ENCODE measurements around the gene SPAG9. TPM values are rescaled to one million over a fixed set of nuclear protein-coding genes. Genes with fewer than 3 reads are reported as not detected.

The SPAG9 gene
- total and polyA plus RNA-seq, 7 donors, result 21.6 to 79.9 (median 74.3) TPM

- Histone ChIP-seq H3K9me3 (no peaks in the 10 kb centered on the region), H3K36me3 (no peaks in the 10 kb centered on the region), H3K4me1 (peaks cover 0 to 51% (median 41%) of the 10 kb centered on the region in 4 donors), H3K4me3 (peak overlapping the region in 1 of 4 donors; percentile 14), H3K27me3 (no peaks in the 10 kb centered on the region), H3K27ac (peak overlapping the region; percentile 82 to 92 (median 84))
- WGBS, 2 donors, result 6 to 23% methylated on average over 26 of the region's 26 CpGs
- TF ChIP-seq POLR2A (IDR thresholded peaks at IDR 0.05) (peak in 1 of 2 donors; percentile 31), POLR2AphosphoS5 (IDR thresholded peaks at IDR 0.05) (peak in 3 of 4 donors; percentile 12 to 60 (median 18)), EP300 (IDR thresholded peaks at IDR 0.05) (peak in 2 of 4 donors; percentile 60 to 85)
- TF ChIP-seq, protein P1, sequence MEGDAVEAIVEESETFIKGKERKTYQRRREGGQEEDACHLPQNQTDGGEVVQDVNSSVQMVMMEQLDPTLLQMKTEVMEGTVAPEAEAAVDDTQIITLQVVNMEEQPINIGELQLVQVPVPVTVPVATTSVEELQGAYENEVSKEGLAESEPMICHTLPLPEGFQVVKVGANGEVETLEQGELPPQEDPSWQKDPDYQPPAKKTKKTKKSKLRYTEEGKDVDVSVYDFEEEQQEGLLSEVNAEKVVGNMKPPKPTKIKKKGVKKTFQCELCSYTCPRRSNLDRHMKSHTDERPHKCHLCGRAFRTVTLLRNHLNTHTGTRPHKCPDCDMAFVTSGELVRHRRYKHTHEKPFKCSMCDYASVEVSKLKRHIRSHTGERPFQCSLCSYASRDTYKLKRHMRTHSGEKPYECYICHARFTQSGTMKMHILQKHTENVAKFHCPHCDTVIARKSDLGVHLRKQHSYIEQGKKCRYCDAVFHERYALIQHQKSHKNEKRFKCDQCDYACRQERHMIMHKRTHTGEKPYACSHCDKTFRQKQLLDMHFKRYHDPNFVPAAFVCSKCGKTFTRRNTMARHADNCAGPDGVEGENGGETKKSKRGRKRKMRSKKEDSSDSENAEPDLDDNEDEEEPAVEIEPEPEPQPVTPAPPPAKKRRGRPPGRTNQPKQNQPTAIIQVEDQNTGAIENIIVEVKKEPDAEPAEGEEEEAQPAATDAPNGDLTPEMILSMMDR (IDR thresholded peaks at IDR 0.05), result peak; percentile 76 to 95 (median 94)
- intact Hi-C loops (cut with DNase I), result loop anchor here (1.0 to 10.0 kb wide), 4 partner anchors 85 to 405 kb away; partner anchors contain the start of gene SPATA20
- peak; percentile 91 for DNase-seq
These were observed 170.4 kb downstream of the SPAG9 start for GRCh38 chr17:50949989-50950877.

- Histone ChIP-seq H3K9me3 (no peaks in the 10 kb centered on the region), H3K27ac (peak overlapping the region; percentile 82 to 92 (median 84)), H3K27me3 (no peaks in the 10 kb centered on the region), H3K4me1 (peaks cover 0 to 51% (median 43%) of the 10 kb centered on the region in 4 donors), H3K36me3 (no peaks in the 10 kb centered on the region), H3K4me3 (no peak overlapping the region)
- DNase-seq, result peak; percentile 71
- intact Hi-C loops (cut with DNase I), result loop anchor here (2.0 kb wide), 1 partner anchor 85 kb away; no protein-coding TSS in a partner anchor
- 64 to 80% methylated on average over 21 of the region's 21 CpGs for WGBS, 2 donors
- TF ChIP-seq, protein P1 (IDR thresholded peaks at IDR 0.05), result no peak
- TF ChIP-seq POLR2AphosphoS5 (IDR thresholded peaks at IDR 0.05), result no peak
- TF ChIP-seq EP300 (IDR thresholded peaks at IDR 0.05), result no peak
- TF ChIP-seq POLR2A (IDR thresholded peaks at IDR 0.05), result no peak
These were observed 171.3 kb downstream of the SPAG9 start for GRCh38 chr17:50949128-50949988.

- Histone ChIP-seq H3K4me1 (peaks cover 0 to 51% (median 48%) of the 10 kb centered on the region in 4 donors), H3K4me3 (no peak overlapping the region), H3K9me3 (no peaks in the 10 kb centered on the region), H3K27ac (peak overlapping the region; percentile 82 to 92 (median 84)), H3K27me3 (no peaks in the 10 kb centered on the region), H3K36me3 (no peaks in the 10 kb centered on the region)
- no peak for DNase-seq
- TF ChIP-seq EP300 (IDR thresholded peaks at IDR 0.05), result no peak
- no peak for TF ChIP-seq POLR2A (IDR thresholded peaks at IDR 0.05)
- TF ChIP-seq, protein P1 (IDR thresholded peaks at IDR 0.05), result no peak
- no peak for TF ChIP-seq POLR2AphosphoS5 (IDR thresholded peaks at IDR 0.05)
- WGBS, 2 donors, result 86 to 92% methylated on average over 13 of the region's 13 CpGs
- intact Hi-C loops (cut with DNase I), result loop anchor here (2.0 kb wide), 1 partner anchor 84 kb away; no protein-coding TSS in a partner anchor
These were observed 172.0 kb downstream of the SPAG9 start for GRCh38 chr17:50948711-50949110.

DNA sequence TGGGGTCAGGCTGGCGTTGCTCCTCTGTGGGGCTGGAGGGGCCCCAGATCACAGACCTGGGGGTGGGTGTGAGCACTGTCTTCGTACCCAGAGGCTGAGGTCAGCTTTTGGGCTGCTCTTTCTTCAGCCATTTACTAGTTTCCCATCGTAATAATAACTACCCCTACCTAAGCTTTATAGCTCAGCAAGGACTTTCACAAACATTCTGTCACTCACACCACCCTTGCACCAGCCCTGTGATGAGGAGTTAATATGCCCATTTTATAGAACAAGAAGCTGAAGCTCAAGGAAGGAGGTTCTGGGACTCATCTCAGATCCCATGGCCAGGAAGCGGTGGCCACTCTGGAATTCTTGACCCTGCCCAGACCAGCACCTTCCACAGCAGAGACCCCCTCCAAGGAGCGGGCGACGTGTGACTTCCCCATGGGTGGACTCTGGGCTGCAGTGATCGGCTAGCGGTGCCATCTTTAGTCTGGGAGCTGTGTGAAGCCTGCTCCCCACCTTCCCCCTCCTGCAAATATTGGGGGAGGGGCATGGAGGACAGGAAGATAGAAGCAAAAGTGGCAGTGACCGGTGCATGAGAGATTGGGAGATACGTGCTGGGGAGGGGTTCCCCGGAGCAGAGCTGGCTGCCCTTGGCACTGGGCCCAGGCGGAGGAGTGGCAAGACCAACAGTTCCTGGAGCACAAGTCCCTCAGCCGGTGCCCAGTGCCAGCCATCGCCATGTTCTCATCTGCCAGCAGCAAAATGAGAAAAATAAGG is 172.7 kb downstream of the SPAG9 start:
- Histone ChIP-seq H3K9me3 (no peaks in the 10 kb centered on the region), H3K27me3 (no peaks in the 10 kb centered on the region), H3K4me1 (peaks cover 0 to 58% (median 56%) of the 10 kb centered on the region in 4 donors), H3K36me3 (no peaks in the 10 kb centered on the region), H3K4me3 (no peak overlapping the region), H3K27ac (peak overlapping the region; percentile 82 to 92 (median 84))
- WGBS, 2 donors, result 33 to 65% methylated on average over 15 of the region's 15 CpGs
- TF ChIP-seq, protein P1 (IDR thresholded peaks at IDR 0.05), result no peak
- no peak for TF ChIP-seq EP300 (IDR thresholded peaks at IDR 0.05)
- no peak for TF ChIP-seq POLR2A (IDR thresholded peaks at IDR 0.05)
- no peak for TF ChIP-seq POLR2AphosphoS5 (IDR thresholded peaks at IDR 0.05)
- intact Hi-C loops (cut with DNase I), result loop anchor here (2.0 kb wide), 1 partner anchor 83 kb away; no protein-coding TSS in a partner anchor
- peak; percentile 86 for DNase-seq

Measured in sigmoid colon (tissue), 7 donors.